Activated CD4-positive, alpha-beta T cell treated with anti-CD3 and anti-CD28 coated beads, Interleukin-10, Interleukin-2, amounts not matched to agents 100 ng/mL and 50 ng/mL, durations not matched to agents 16 hours and 8 hours (primary cell): ENCODE measurements around the gene DYRK1A.

Source experiments
- DNase-seq: peaks from one replicate; pipeline ENCODE4 v3.0.0-alpha.2; 2020

Gene DYRK1A

GRCh38 chr21:37419228-37419906 lies 52.8 kb downstream of the DYRK1A start:
- no peak for DNase-seq

- DNase-seq, result no peak
Observed at GRCh38 chr21:37421306-37421705, 54.7 kb downstream of the DYRK1A start.

GRCh38 chr21:37422382-37422781 lies 55.8 kb downstream of the DYRK1A start:
- no peak for DNase-seq

- no peak for DNase-seq
Observed at GRCh38 chr21:37423103-37423502, 56.5 kb downstream of the DYRK1A start.

- DNase-seq, result no peak
Observed at GRCh38 chr21:37424396-37424795, 57.8 kb downstream of the DYRK1A start.

GRCh38 chr21:37425001-37425400 lies 58.4 kb downstream of the DYRK1A start:
- no peak for DNase-seq

- no peak for DNase-seq
Observed at GRCh38 chr21:37425684-37426083, 59.1 kb downstream of the DYRK1A start.

GRCh38 chr21:37427221-37427620 lies 60.6 kb downstream of the DYRK1A start:
- DNase-seq, result no peak

- DNase-seq, result no peak
Observed at GRCh38 chr21:37429356-37429755, 62.8 kb downstream of the DYRK1A start.

- no peak for DNase-seq
Observed at GRCh38 chr21:37430184-37430821, 63.7 kb downstream of the DYRK1A start.

- DNase-seq, result no peak
Observed at GRCh38 chr21:37431243-37431642, 64.7 kb downstream of the DYRK1A start.

- no peak for DNase-seq
Observed at GRCh38 chr21:37432710-37433455, 66.3 kb downstream of the DYRK1A start.

- DNase-seq, result no peak
Observed at GRCh38 chr21:37433456-37433840, 66.9 kb downstream of the DYRK1A start.

- DNase-seq, result peak; percentile 53
Observed at GRCh38 chr21:37435120-37435519, 68.5 kb downstream of the DYRK1A start.

GRCh38 chr21:37435711-37436110 lies 69.1 kb downstream of the DYRK1A start:
- DNase-seq, result no peak

GRCh38 chr21:37436174-37436573 lies 69.6 kb downstream of the DYRK1A start:
- no peak for DNase-seq

GRCh38 chr21:37437376-37438080 lies 71.0 kb downstream of the DYRK1A start:
- DNase-seq, result no peak

- no peak for DNase-seq
Observed at GRCh38 chr21:37443683-37444082, 77.1 kb downstream of the DYRK1A start.

GRCh38 chr21:37445228-37445627 lies 78.7 kb downstream of the DYRK1A start:
- no peak for DNase-seq

GRCh38 chr21:37446552-37446951 lies 80.0 kb downstream of the DYRK1A start:
- DNase-seq, result no peak

- DNase-seq, result no peak
Observed at GRCh38 chr21:37447288-37447936, 80.8 kb downstream of the DYRK1A start.

- DNase-seq, result no peak
Observed at GRCh38 chr21:37449302-37449937, 82.8 kb downstream of the DYRK1A start.
